Muscle layer of colon (tissue), 2 donors: Measurements from ENCODE around the gene ERFE.

ENCODE experiments used
- H3K27ac ChIP-seq: one replicate; pipeline ENCODE4 v1.7.0; 2013; ENCODE audit warnings: low read depth, mild to moderate bottlenecking, low read length, moderate library complexity
- H3K27me3 ChIP-seq, 2 donors: one replicate each; pipeline ENCODE4 v1.7.0; 2013; ENCODE audit warnings: low read length in 2 of 2, mild to moderate bottlenecking in 2 of 2; ENCODE audit not compliant: insufficient read depth in 2 of 2, control insufficient read depth in 1 of 2
- H3K36me3 ChIP-seq: one replicate; pipeline ENCODE4 v1.7.0; 2013; ENCODE audit warnings: mild to moderate bottlenecking, low read length; ENCODE audit not compliant: insufficient read depth
- H3K4me1 ChIP-seq: one replicate; pipeline ENCODE4 v1.7.0; 2013; ENCODE audit warnings: mild to moderate bottlenecking, low read length; ENCODE audit not compliant: insufficient read depth
- H3K4me3 ChIP-seq, 2 donors: one replicate each; pipeline ENCODE4 v1.7.0; 2013; ENCODE audit warnings: low read length in 2 of 2, low read depth in 1 of 2, mild to moderate bottlenecking in 1 of 2, moderate library complexity in 1 of 2
- H3K9ac ChIP-seq: one replicate; pipeline ENCODE4 v1.7.0; 2013; ENCODE audit warnings: low read length
- H3K9me3 ChIP-seq: one replicate; pipeline ENCODE4 v1.7.0; 2013; ENCODE audit warnings: mild to moderate bottlenecking, low read length
- donor health status: abdominal sarcoma.
- donor health status: Adenocarcinoma of cecum.

The ERFE gene

DNA sequence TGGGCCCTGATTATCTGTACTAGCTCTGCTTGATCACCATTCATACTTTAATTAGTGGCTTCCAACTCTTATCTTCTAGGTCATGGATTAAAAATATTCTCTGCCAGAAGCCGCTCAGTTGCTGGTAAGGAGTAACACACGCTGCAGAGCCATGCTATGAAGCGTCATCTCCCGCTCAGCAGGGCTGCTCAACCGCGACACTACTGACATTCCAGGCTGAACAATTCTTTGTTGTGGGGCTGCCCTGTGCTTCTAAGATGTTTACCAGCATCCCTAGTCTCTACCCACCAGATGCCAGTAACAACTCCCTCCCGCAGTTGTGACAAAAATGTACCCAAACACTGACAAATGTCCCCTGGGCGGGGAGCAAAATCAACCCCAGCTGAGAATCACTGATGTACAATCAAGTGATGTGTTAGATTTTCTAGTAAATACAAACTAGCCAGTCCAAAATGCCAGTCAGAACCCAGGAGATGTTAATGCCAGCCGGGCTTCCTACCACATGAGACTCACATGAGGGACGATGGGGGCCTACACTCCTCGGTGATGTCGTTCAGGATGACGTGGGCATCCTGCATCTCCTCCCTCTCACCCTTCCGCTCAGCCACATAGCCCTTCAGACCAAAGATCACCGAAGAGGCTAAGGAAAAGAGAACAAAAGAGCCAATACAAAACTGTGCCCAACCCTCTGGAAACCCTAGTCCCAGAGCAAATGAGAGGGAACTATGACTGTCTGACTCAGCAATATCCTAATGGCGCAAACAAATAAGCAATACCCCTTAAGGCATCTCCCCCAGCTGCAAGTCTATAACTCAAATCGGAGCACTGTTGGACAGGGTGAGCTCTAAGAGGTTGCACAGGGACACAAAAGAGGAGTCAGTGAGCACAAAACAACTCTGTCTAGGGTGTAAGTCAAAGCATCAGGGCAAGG is 29.1 kb downstream of the ERFE start:
- no peaks in the 10 kb centered on the region for H3K9me3 ChIP-seq
- H3K27ac ChIP-seq = no peak overlapping the region
- no peak overlapping the region for H3K9ac ChIP-seq
- H3K4me1 ChIP-seq = peaks cover 1% of the 10 kb centered on the region
- no peak overlapping the region for H3K4me3 ChIP-seq
- peaks cover 79% of the 10 kb centered on the region for H3K36me3 ChIP-seq
- no peaks in the 10 kb centered on the region for H3K27me3 ChIP-seq

DNA sequence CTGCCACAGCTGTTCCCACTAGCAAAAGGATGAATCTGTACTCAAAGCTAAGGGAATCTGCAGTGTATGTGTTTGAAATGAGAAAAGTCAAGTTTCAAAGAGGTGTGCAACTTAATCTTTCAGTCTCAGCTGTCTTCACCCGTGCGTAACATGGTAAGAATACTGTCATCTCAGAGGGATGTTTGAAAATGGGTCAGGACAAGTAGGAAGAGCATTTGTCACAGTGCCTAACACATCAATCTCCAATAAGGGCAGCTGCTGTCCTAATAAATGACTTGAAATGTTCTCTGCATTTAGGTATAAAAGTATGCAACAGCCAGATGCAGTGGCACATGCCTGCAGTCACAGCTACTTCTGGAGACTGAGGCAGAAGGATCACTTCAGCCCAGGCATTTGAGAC is 31.7 kb downstream of the ERFE start:
- Histone ChIP-seq H3K36me3 (peaks cover 70% of the 10 kb centered on the region), H3K27ac (no peak overlapping the region), H3K27me3 (no peaks in the 10 kb centered on the region), H3K9ac (no peak overlapping the region), H3K4me1 (no peaks in the 10 kb centered on the region), H3K4me3 (no peak overlapping the region), H3K9me3 (no peaks in the 10 kb centered on the region)

DNA sequence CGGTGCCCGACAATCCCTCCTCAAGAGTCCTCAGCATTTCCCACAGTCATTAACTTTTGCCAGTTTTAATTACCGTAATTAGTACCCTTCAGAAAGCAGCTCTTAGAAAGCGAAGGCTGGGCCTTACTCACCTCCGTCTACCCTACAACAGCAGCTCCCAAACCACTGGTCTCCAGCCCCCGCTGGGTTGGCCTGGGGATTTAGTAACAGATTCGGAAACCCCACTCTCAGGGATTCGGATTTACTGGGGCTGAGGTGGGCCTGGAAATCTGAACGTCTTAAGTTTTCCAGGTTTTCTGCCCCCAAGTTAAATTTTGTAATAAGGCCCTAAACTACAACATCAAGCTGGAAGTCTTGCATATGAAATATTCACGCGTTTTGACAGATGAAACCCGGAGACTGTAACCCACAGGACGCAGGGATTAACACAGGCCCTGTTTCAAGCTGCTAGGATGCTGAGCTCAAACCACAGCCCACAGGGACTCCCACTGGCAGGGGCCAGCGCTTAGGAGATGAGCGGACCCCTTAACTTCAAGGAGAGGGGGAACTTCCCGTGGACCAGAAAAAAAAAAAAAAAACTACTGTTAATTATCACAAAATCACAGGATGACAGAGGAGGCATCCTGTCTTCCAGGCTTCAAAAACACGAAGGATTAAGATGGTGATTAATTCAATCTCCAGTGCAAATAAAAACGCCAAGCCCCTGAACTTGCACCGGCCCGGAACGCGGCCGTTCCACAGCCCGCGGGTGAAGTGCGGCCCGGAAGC is 43.7 kb downstream of the ERFE start:
- no peaks in the 10 kb centered on the region for H3K9me3 ChIP-seq

DNA sequence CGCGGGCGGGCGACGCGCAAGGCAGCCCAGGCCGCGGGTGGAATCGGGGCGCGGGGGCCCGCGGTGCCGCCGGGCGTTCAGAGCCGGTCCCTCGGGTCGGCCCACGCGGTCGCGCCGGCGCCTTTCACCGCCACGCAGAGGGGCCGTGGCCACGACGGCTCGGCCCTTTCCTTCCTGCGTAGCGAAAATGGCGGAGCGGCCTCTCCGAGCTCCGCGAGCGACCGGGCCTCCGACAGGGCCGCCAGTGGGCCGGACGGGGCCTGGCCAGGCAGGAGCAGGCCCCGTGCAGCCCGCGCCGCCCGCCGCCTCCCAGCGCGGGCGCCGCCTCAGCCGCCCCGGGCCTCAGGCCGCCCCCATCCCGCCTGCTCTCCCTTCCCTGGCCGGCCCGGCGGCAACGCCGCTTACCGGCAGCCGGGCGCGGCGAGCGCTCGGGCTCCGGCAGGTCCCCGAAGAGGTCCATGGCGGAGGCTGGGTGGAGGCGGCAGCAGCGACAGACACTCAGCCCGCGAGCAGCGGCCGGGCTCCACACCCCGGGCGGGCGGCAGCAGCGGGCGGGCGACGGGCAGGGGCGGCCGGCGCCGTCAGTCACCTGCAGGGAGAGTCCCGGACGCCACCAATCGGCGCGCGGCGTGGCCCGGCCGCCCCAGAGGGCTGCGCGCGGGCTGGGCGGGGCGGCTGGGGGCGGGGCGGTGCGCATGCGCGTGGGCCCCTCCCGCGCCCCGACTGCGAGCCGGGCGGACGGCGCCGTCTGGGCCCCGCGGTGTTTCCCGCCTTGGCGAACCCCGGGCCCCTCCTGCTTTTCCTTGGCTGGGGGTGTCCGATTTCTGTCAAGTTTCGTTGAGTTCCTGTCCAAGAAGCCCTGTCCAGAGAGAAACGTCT is 44.6 kb downstream of the ERFE start, which contains the start of gene ILKAP:
Gene ILKAP, minus strand, starts transcription at position 602 of the 879 bp plus-strand sequence. Its CDS starts 142 bp downstream, at position 460.
- H3K4me3 ChIP-seq = peak within 1 kb of the TSS; percentile 55 to 85
- peak within 1 kb of the TSS; percentile 92 for H3K9ac ChIP-seq
- peak within 1 kb of the TSS; percentile 93 for H3K27ac ChIP-seq
- no peaks in the 10 kb centered on the region for H3K27me3 ChIP-seq
- H3K4me1 ChIP-seq = peaks cover 35% of the 10 kb centered on the region
- H3K36me3 ChIP-seq = no peaks in the 10 kb centered on the region
- no peaks in the 10 kb centered on the region for H3K9me3 ChIP-seq

More for the DNA sequence above, 43.7 kb downstream of the ERFE start:
- H3K36me3 ChIP-seq = no peaks in the 10 kb centered on the region
- peaks cover 38% of the 10 kb centered on the region for H3K4me1 ChIP-seq
- peak overlapping the region; percentile 27 to 85 for H3K4me3 ChIP-seq
- peak overlapping the region; percentile 92 for H3K9ac ChIP-seq
- H3K27me3 ChIP-seq = no peaks in the 10 kb centered on the region
- H3K27ac ChIP-seq = peak overlapping the region; percentile 79

DNA sequence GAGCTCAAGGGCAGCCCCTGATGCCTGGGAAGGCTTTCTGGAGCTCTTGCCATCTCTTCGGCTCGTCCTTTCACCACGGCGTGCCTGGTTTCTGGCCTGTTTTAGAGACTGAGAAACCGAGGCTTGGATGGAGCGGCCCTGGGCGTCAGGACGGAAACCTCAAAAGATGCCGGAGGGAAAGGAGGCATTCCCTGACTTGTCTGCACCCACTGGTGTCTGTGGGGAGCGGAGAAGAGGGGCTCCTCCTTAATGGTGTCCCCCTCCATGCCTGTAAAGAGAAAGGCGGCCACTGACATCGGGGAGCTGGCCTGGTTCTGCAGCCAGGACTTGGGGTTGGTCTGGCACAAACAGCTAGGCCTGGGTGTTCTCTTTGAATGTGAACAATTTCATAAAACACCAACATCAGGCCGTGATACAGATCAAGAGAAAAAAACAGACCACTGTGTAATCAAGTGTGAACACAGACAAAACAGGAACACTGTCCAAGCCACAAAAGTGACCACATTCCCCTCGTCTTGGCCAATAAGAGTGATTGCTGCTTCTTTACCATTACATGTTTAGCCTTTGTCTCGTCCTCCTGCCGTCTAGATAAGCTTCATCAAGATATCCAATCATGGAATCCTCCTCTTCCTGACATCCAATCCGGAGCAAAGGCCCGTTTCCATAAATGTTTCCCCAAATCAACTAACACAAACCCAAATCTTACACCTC is 45.4 kb downstream of the ERFE start:
- peak overlapping the region; percentile 93 for H3K27ac ChIP-seq
- peak overlapping the region; percentile 80 for H3K9ac ChIP-seq
- H3K9me3 ChIP-seq = no peaks in the 10 kb centered on the region
- no peaks in the 10 kb centered on the region for H3K27me3 ChIP-seq
- H3K4me1 ChIP-seq = peaks cover 35% of the 10 kb centered on the region
- no peaks in the 10 kb centered on the region for H3K36me3 ChIP-seq
- H3K4me3 ChIP-seq = peak overlapping the region; percentile 55 to 75

DNA sequence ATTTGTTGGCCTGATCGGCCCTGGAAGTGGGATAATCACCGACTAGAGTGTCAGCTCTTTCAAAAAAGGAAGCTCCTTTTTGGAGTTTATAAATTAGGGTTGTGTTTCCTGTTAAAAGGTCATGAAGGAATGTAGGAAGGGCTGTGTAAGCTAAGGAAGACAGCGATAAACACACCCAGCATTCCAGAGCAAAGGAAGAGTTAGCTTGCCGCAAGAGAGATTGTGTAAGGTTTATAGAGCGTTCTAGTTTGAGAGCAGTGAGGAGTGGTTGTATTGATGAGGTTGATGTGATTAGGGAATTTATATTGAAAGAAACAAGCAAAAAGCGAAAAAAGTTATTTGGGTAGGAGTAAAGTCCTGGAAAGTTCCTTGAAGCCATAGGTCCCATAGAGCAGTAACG is 48.2 kb downstream of the ERFE start:
- Histone ChIP-seq H3K27me3 (no peaks in the 10 kb centered on the region), H3K4me3 (no peak overlapping the region), H3K36me3 (no peaks in the 10 kb centered on the region), H3K4me1 (peaks cover 13% of the 10 kb centered on the region), H3K9ac (no peak overlapping the region), H3K27ac (no peak overlapping the region), H3K9me3 (no peaks in the 10 kb centered on the region)

DNA sequence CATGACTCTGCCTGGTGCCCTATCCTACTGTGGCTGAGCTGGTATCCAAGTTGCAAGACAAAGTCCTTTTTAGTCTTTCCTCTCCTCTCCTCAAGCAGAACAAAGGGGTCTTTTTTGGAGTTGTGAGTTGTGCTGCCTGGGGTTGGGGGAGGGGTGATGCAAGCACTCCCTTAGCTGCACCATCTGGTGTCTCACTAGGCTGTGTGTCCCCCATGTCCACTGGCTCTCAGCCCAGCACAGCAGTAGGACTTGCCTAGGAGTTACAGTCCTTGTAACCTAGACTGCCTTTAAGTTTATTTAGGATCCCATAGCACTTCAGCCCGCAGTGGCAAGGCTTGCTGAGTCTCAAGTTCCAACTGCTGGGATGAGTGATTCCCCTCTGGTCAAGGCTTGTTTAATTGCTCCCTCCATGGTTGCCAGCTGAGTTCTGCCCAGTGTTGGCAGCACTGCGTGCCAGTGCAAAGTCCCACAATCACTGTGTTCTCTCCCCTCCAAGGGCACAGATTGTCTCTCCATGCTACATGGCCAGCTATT is 57.9 kb downstream of the ERFE start:
- Histone ChIP-seq H3K27me3 (no peaks in the 10 kb centered on the region), H3K4me1 (peaks cover 5% of the 10 kb centered on the region), H3K4me3 (no peak overlapping the region), H3K36me3 (no peaks in the 10 kb centered on the region), H3K27ac (no peak overlapping the region), H3K9ac (no peak overlapping the region), H3K9me3 (no peaks in the 10 kb centered on the region)
